Inflammatory macrophage treated with lipopolysaccharide for 4 hours (primary cell): ENCODE data around the gene PTPN3.

Experiments used
- DNase-seq: peaks from one replicate; pipeline ENCODE4 v3.0.0-alpha.2; 2020

PTPN3 gene

GRCh38 chr9:109504689-109505088 lies 6.6 kb upstream of the PTPN3 start:
- no peak for DNase-seq

GRCh38 chr9:109500421-109500974 lies 2.4 kb upstream of the PTPN3 start:
- no peak for DNase-seq

GRCh38 chr9:109499631-109500410 lies 1.7 kb upstream of the PTPN3 start:
- no peak for DNase-seq

- no peak for DNase-seq
Observed at GRCh38 chr9:109499093-109499630, 1.1 kb upstream of the PTPN3 start.

GRCh38 chr9:109497226-109498153 lies 617 bp downstream of the PTPN3 start:
- no peak for DNase-seq

GRCh38 chr9:109496841-109497225 lies 1.3 kb downstream of the PTPN3 start:
- no peak for DNase-seq

GRCh38 chr9:109496218-109496617 lies 1.9 kb downstream of the PTPN3 start:
- DNase-seq, result no peak

GRCh38 chr9:109493648-109494047 lies 4.5 kb downstream of the PTPN3 start:
- no peak for DNase-seq

GRCh38 chr9:109491590-109491989 lies 6.5 kb downstream of the PTPN3 start:
- DNase-seq, result no peak

GRCh38 chr9:109488791-109489492 lies 9.2 kb downstream of the PTPN3 start:
- no peak for DNase-seq

GRCh38 chr9:109488351-109488750 lies 9.8 kb downstream of the PTPN3 start:
- no peak for DNase-seq

- no peak for DNase-seq
Observed at GRCh38 chr9:109487247-109487646, 10.9 kb downstream of the PTPN3 start.

GRCh38 chr9:109483744-109484429 lies 14.2 kb downstream of the PTPN3 start:
- DNase-seq, result no peak

GRCh38 chr9:109482391-109482916 lies 15.7 kb downstream of the PTPN3 start:
- DNase-seq, result no peak

GRCh38 chr9:109481856-109482255 lies 16.3 kb downstream of the PTPN3 start:
- DNase-seq, result no peak

- DNase-seq, result no peak
Observed at GRCh38 chr9:109479822-109480221, 18.3 kb downstream of the PTPN3 start.

GRCh38 chr9:109478665-109479380 lies 19.3 kb downstream of the PTPN3 start:
- DNase-seq, result no peak

GRCh38 chr9:109478051-109478563 lies 20.0 kb downstream of the PTPN3 start:
- DNase-seq, result no peak

GRCh38 chr9:109477258-109478050 lies 20.7 kb downstream of the PTPN3 start:
- DNase-seq, result no peak

GRCh38 chr9:109476642-109477257 lies 21.4 kb downstream of the PTPN3 start:
- DNase-seq, result no peak
